ENCODE results near the gene KDM1B.

DNA sequence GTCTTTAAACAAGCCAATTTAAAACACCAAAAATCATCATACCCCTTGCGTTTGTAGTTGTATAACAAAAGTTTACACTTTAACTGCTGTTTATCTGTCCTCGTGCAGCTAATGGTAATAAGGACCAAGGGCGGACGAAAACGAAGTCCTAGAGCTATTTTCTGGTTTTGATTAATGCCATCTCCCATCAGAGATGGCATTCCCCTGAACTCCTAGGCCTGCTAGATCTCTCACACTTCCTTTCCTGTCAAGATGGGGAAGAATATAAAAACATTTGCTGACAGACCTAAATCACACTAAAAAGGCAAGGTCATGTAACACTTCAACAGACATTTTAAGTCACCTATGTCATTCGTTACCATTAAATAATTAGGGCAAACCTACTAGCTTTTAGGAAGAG, 99.6 kb downstream of the KDM1B start:
- TF ChIP-seq ARNTL (CRISPR knock-in tag; IDR thresholded peaks at IDR 0.05; ENCODE audit: borderline replicate concordance, low read depth) (no peak), ZC3H10 (CRISPR knock-in tag; IDR thresholded peaks at IDR 0.05) (no peak), ZFP3 (CRISPR knock-in tag; IDR thresholded peaks at IDR 0.05) (no peak), GLIS3 (CRISPR knock-in tag; IDR thresholded peaks at IDR 0.05) (no peak), RARB (CRISPR knock-in tag; IDR thresholded peaks at IDR 0.05) (no peak), TCF4 (CRISPR knock-in tag; IDR thresholded peaks at IDR 0.05; ENCODE audit: borderline replicate concordance) (no peak), ESRRG (CRISPR knock-in tag; IDR thresholded peaks at IDR 0.05) (no peak), ZNF70 (CRISPR knock-in tag; IDR thresholded peaks at IDR 0.05) (no peak), SNAI2 (CRISPR knock-in tag; IDR thresholded peaks at IDR 0.05) (no peak), TOX (CRISPR knock-in tag; IDR thresholded peaks at IDR 0.05; ENCODE audit: borderline replicate concordance) (no peak)
- TF ChIP-seq, protein P1, sequence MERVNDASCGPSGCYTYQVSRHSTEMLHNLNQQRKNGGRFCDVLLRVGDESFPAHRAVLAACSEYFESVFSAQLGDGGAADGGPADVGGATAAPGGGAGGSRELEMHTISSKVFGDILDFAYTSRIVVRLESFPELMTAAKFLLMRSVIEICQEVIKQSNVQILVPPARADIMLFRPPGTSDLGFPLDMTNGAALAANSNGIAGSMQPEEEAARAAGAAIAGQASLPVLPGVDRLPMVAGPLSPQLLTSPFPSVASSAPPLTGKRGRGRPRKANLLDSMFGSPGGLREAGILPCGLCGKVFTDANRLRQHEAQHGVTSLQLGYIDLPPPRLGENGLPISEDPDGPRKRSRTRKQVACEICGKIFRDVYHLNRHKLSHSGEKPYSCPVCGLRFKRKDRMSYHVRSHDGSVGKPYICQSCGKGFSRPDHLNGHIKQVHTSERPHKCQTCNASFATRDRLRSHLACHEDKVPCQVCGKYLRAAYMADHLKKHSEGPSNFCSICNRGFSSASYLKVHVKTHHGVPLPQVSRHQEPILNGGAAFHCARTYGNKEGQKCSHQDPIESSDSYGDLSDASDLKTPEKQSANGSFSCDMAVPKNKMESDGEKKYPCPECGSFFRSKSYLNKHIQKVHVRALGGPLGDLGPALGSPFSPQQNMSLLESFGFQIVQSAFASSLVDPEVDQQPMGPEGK (CRISPR knock-in tag; IDR thresholded peaks at IDR 0.05; ENCODE audit: borderline replicate concordance): no peak
- TF ChIP-seq, protein P2, sequence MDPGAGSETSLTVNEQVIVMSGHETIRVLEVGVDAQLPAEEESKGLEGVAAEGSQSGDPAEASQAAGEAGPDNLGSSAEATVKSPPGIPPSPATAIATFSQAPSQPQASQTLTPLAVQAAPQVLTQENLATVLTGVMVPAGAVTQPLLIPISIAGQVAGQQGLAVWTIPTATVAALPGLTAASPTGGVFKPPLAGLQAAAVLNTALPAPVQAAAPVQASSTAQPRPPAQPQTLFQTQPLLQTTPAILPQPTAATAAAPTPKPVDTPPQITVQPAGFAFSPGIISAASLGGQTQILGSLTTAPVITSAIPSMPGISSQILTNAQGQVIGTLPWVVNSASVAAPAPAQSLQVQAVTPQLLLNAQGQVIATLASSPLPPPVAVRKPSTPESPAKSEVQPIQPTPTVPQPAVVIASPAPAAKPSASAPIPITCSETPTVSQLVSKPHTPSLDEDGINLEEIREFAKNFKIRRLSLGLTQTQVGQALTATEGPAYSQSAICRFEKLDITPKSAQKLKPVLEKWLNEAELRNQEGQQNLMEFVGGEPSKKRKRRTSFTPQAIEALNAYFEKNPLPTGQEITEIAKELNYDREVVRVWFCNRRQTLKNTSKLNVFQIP (CRISPR knock-in tag; IDR thresholded peaks at IDR 0.05; ENCODE audit: borderline replicate concordance, low read depth): no peak
- TF ChIP-seq, protein P3, sequence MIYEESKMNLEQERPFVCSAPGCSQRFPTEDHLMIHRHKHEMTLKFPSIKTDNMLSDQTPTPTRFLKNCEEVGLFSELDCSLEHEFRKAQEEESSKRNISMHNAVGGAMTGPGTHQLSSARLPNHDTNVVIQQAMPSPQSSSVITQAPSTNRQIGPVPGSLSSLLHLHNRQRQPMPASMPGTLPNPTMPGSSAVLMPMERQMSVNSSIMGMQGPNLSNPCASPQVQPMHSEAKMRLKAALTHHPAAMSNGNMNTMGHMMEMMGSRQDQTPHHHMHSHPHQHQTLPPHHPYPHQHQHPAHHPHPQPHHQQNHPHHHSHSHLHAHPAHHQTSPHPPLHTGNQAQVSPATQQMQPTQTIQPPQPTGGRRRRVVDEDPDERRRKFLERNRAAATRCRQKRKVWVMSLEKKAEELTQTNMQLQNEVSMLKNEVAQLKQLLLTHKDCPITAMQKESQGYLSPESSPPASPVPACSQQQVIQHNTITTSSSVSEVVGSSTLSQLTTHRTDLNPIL (CRISPR knock-in tag; IDR thresholded peaks at IDR 0.05; ENCODE audit: low read depth): no peak
